GM21529 (cell line): ENCODE measurements around the gene TFPI.
"Not testable (repeated sequence)": the region's sequence is repeated elsewhere in the genome, so short reads cannot be mapped to it uniquely, and the experiment has no call there.

ENCODE experiments used
- ATAC-seq: cut with Tn5 transposase; IDR thresholded peaks from one replicate; pipeline ENCODE4 v1.9.1; 2021; ENCODE audit not compliant: unreplicated experiment

TFPI gene

GRCh38 chr2:187529248-187529976 is 24.8 kb downstream of the TFPI start:
- ATAC-seq: no peak

- ATAC-seq: no peak
Measured at GRCh38 chr2:187528042-187528441, 26.2 kb downstream of the TFPI start.

GRCh38 chr2:187527262-187527661 is 27.0 kb downstream of the TFPI start:
- no peak for ATAC-seq

- no peak for ATAC-seq
Measured at GRCh38 chr2:187526792-187527191, 27.4 kb downstream of the TFPI start.

GRCh38 chr2:187525163-187525900 is 28.9 kb downstream of the TFPI start:
- ATAC-seq: no peak

DNA sequence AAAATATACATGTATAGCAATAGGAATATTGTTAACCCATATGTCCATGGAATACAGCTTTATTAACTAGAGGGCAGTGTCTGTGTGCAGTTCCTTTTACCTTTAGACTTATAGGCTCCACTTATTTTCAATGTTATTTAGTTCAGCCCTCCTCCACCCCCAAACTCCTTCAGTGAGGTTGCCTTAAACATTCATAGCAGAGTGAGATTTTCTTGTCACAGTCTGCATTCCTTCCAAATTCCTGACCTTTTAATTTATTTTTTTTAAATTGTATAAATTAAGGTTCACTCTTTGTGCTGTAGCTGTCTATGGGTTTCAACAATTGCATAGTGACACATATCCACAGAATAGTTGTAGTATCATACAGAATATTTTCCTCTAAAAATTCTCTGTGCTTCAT is 30.9 kb downstream of the TFPI start:
- ATAC-seq: no peak

- no peak for ATAC-seq
Measured at GRCh38 chr2:187520121-187520624, 34.1 kb downstream of the TFPI start.

DNA sequence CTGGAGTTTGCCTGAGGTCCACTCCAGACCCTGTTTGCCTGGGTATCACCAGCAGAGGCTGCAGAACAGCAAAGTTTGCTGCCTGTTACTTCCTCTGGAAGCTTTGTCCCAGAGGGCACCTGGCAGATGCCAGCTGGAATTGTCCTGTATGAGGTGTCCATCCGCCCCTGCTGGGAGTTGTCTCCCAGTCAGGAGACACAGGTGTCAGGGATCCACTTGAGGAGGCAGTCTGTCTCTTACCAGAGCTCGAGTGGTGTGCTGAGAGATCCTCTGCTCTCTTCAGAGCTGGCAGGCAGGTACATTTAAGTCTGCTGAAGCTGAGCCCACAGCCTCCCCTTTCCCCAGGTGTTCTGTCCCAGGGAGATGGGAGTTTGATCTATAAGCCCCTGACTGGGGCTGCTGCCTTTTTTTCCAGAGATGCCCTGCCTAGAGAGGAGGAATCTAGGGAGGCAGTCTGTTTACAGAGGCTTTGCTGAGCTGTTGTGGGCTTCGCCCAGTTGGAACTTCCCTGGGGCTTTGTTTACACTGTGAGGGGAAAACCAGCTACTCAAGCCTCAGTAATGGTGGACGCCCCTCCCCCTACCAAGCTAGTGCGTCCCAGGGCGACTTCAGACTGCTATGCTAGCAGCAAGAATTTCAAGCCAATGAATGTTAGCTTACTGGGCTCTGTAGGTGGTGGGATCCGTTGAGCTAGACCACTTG is 34.7 kb downstream of the TFPI start:
- no peak for ATAC-seq

DNA sequence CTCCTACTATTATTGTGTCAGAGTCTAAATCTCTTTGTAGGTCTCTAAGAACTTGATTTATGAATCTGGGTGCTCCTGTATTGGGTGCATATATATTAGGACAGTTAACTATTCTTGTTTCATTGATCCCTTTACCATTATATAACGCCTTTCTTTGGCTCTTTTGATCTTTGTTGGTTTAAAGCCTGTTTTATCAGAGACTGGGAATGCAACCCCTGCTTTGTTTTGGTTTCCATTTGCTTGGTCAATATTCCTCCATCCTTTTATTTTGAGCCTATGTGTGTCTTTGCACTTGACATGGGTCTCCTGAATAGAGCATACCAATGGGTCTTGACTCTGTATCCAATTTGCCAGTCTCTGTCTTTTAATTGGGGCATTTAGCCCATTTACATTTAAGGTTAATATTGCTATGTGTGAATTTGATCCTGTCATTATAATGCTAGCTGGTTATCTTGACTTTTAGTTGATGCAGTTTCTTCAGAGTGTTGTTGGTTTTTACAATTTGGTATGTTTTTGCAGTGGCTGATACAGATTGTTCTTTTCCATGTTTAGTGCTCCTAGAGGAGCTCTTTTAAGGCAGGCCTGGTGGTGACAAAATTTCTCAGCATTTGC is 36.4 kb downstream of the TFPI start:
- not testable (repeated sequence) for ATAC-seq

DNA sequence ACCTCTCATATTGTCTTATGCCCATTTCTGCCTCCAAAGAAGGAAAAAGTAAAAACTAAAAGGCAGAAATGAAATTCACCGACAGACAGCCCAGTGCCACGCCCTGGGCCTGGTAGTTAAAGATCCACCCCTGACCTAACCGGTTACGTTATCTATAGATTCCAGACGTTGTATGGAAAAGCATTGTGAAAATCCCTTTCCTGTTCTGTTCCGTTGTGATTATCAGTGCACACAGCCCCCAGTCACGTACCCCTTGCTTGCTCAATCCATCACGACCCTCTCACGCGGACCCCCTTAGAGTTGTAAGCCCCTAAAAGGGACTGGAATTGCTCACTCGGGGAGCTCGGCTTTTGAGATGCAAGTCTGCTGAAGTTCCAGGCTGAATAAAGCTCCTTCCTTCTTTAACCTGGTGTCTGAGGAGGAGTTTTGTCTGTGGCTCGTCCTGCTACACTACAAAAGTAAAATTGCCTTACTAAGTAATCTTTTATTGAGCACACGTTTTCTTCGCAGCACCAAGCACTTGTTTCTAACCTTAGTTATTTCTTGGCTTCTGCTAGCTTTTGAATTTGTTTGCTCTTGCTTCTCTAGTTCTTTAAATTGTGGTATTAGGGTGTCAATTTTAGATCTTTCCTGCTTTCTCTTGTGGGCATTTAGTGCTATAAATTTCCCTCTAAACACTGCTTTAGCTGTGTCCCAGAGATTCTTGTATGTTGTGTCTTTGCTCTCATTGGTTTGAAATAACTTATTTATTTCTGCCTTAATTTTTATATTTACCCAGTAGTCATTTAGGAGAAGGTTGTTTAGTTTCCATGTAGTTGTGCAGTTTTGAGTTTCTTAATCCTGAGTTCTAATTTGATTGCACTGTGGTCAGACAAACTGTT is 37.4 kb downstream of the TFPI start:
- not testable (repeated sequence) for ATAC-seq

DNA sequence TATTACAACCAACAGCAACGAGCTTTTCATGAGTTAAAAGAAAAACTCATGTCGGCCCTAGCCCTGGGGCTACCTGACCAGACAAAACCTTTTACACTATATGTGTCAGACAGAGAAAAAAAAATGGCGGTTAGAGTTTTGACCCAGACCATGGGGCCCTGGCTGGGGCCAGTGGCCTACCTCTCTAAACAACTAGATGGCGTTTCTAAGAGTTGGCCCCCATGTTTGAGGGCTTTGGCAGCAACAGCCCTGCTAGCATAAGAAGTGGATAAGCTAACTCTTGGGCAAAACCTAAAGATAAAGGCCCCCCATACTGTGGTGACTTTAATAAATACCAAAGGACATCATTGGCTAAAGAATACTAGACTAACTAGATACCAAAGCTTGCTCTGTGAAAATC is 39.3 kb downstream of the TFPI start:
- ATAC-seq: no peak

DNA sequence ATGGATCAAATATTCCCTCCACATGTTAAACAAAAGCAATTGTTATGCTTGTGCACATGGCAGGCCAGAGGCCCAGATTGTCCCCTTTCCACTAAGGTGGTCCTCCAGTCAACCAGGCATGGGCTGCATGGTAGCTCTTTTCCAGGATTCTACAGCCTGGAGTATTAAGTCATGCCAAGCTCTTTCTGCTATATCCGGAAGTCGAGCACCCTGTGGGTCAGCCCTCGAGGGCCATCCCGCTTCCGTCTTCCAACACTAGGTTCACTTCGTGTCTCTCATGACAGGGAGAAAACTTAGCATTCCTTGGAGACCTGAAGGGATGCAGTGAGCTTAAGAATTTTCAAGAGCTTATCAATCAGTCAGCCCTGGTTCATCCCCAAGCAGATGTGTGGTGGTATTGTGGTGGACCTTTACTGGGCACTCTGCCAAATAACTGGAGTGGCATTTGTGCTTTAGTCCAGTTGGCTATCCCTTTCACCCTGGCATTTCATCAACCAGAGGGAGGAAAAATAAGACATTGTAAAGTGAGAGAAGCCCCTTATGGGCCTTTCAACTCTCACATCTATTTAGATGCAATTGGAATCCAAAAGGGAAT is 39.9 kb downstream of the TFPI start:
- not testable (repeated sequence) for ATAC-seq

DNA sequence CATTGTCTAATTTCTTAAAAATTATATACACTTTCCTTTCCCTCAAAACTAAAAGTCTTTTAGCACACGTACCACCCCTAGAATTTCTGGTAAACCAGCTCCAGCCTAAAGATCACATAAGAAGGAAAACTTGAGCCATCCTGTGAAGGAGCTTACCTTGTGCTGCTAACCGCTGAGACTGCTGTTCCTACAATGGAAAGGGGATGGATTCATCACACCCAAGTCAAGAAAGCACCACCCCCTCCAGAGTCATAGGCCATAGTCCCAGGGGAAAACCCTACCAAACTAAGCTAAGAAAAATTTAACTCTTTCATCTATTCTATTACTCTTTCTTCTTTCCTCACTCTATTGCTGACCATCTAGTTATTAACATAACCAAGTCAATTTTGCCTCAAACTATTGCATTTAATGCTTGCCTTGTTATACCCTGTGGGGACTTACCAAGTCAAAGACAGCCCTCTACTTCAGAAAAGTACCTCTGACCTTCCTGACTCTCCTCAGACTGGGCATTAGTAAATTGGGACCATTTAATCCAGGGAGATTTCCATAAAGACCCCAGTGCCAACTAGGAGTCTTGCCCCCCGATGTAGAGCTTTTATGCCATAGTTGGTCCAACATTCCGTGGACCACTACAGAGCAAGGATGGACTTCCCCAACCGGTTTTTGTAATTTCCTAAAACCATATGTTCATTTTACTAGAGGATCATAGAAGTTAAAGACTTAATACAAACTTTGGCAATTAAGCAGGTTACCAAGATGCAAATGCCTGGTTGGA is 40.6 kb downstream of the TFPI start:
- ATAC-seq: not testable (repeated sequence)

GRCh38 chr2:187511356-187512315 is 42.6 kb downstream of the TFPI start:
- ATAC-seq: no peak

DNA sequence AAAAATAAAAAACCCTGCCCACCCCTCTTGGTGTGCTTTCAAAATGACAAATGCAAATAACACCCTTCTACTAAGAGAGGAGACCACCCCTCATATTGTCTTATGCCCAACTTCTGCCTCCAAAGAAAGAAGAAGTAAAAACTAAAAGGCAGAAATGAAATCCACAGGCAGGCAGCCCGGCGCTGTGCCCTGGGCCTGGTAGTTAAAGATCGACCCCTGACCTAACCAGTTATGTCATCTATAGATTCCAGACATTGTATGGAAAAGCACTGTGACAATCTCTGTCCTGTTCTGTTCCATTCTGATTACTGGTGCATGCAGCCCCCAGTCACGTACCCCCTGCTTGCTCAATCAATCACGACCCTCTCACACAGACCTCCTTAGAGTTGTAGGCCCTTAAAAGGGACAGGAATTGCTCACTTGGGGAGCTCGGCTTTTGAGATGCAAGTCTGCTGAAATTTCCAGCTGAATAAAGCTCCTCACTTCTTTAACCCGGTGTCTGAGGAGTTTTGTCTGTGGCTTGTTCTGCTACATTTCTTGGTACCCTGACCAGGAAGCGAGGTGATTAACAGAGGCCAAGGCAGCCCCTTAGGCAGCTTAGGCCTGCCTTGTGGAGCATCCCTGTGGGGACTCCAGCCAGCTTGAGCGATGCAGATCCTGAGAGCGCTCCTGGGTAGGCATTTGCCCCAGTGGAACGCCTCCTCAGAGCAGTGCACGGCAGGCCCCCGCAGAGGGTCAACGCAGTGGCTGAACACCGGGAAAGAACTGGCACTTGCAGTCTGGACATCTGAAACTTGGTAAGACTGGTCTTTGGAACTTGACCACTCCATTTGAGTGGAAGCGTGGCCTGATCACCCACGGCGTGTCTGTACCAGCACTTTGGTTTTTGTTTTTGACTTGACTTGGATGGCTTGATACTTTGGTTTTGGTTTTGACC is 43.5 kb downstream of the TFPI start:
- not testable (repeated sequence) for ATAC-seq

- no peak for ATAC-seq
Measured at GRCh38 chr2:187509667-187510417, 44.4 kb downstream of the TFPI start.
